ENCODE measurements around the gene MRPS7. TPM values are rescaled to one million over a fixed set of nuclear protein-coding genes. Genes with fewer than 3 reads are reported as not detected.

Gene MRPS7
- total and polyA plus RNA-seq, 9 donors, result 19.6 to 46.4 (median 34.3) TPM

GRCh38 chr17:75270218-75270965 lies 8.7 kb downstream of the MRPS7 start:
- WGBS, 3 donors, result 1 to 2% (median 1%) methylated on average over 29 to 47 of the region's 47 CpGs
- no peaks in the 10 kb centered on the region for H3K9me3 ChIP-seq
- H3K27ac ChIP-seq, result peak overlapping the region; percentile 67 to 85
- DNase-seq, result peak; percentile 63 to 76 (median 72)
- H3K4me1 ChIP-seq (ENCODE audit: insufficient read depth), result peaks cover 2% of the 10 kb centered on the region
- H3K4me3 ChIP-seq, result peak overlapping the region; percentile 82
- no peak for TF ChIP-seq EP300 (IDR thresholded peaks at IDR 0.05)
- no peak for TF ChIP-seq CTCF (IDR thresholded peaks at IDR 0.05)
- TF ChIP-seq POLR2A (IDR thresholded peaks at IDR 0.05), result no peak
- no peaks in the 10 kb centered on the region for H3K27me3 ChIP-seq
- no peaks in the 10 kb centered on the region for H3K36me3 ChIP-seq
- intact Hi-C loops (cut with DNase I), result loop anchor here in 1 of 4 donors (5.0 kb wide), 1 partner anchor 137 kb away; the partner anchor contains the start of gene GRB2

DNA sequence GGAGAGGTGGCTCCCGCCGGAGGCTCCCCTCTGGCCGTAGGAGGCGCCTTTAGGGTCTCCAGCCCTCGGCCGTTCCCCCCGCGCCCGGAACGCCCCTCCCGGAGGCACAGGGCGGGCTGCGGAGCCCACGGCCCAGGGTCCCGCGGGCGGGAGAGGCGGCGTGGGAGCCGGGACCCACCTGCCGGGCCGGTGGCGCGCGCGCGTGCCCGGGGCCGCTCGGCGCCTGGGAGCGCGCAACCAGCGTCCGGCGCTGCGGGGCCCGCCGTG lies 9.2 kb downstream of the MRPS7 start, which contains the start of gene MIF4GD:
TSS of gene MIF4GD (minus strand) at position 266 of the 267 bp plus-strand sequence. CDS start 1,036 bp downstream, outside the sequence.
- intact Hi-C loops (cut with DNase I), result loop anchor here in 1 of 4 donors (5.0 kb wide), 1 partner anchor 136 kb away; the partner anchor contains the start of gene GRB2
- TF ChIP-seq POLR2A (IDR thresholded peaks at IDR 0.05) (peak; percentile 47), EP300 (IDR thresholded peaks at IDR 0.05) (no peak)
- Histone ChIP-seq H3K4me1 (ENCODE audit: insufficient read depth) (peaks cover 2% of the 10 kb centered on the region), H3K9me3 (no peaks in the 10 kb centered on the region), H3K27ac (peak within 1 kb of the TSS; percentile 67 to 85), H3K27me3 (no peaks in the 10 kb centered on the region), H3K36me3 (no peaks in the 10 kb centered on the region), H3K4me3 (peak within 1 kb of the TSS; percentile 82)
- WGBS, 3 donors, result 0 to 2% (median 1%) methylated on average over 12 to 39 of the region's 39 CpGs
- no peak for DNase-seq

DNA sequence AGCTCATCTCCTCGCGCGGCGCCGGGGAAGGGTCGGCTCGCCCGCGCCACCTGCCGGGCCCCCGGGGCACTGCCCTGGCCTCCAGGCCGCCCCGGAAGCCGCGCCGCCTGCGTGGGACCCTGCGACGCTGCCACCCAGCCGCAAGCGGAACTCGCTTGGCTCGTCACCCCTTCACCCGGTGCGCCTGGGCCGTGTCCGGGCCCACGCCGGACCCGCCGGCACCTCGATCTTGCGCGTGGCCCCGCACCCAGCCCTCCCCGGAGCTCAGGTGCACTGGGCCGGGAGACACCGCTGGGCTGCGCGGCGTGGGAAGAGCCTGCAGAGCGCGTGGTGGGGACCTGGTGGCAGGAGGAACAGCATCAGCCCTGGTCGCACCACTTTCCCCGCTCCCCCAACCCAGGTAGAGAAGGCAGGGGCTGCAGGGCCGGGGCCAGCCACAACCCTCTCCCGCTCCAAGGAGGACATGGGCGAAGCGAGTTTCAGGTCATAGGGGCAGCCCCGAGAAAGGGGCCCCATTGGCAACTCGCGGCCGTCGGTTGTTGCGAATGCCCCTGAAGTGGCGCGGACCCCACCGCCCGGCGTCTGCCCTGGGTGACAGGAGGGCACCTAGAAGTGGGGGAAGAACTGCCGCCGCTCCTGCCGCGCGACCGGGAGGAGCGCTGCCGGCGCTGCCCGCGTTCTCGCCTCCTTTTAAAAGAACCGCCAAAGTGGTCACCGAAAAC lies 9.7 kb downstream of the MRPS7 start:
- Histone ChIP-seq H3K4me3 (peak overlapping the region; percentile 82), H3K36me3 (no peaks in the 10 kb centered on the region), H3K4me1 (ENCODE audit: insufficient read depth) (peaks cover 2% of the 10 kb centered on the region), H3K27me3 (no peaks in the 10 kb centered on the region), H3K9me3 (no peaks in the 10 kb centered on the region), H3K27ac (peak overlapping the region; percentile 22 to 71)
- peak; percentile 69 to 87 (median 78) for DNase-seq
- TF ChIP-seq CTCF (IDR thresholded peaks at IDR 0.05) (peak; percentile 57 to 97 (median 95)), POLR2A (IDR thresholded peaks at IDR 0.05) (no peak), EP300 (IDR thresholded peaks at IDR 0.05) (no peak)
- WGBS, 3 donors, result 0 to 1% (median 1%) methylated on average over 44 to 74 of the region's 74 CpGs
- intact Hi-C loops (cut with DNase I), result loop anchor here in 1 of 4 donors (5.0 kb wide), 1 partner anchor 136 kb away; the partner anchor contains the start of gene GRB2

- intact Hi-C loops (cut with DNase I), result loop anchor here in 1 of 4 donors (5.0 kb wide), 1 partner anchor 135 kb away; the partner anchor contains the start of gene GRB2
- H3K4me3 ChIP-seq, result peak overlapping the region; percentile 82
Measured at GRCh38 chr17:75271955-75272847, 10.5 kb downstream of the MRPS7 start.

More at GRCh38 chr17:75271955-75272847, 10.5 kb downstream of the MRPS7 start:
- Histone ChIP-seq H3K27ac (no peak overlapping the region), H3K36me3 (no peaks in the 10 kb centered on the region), H3K4me1 (ENCODE audit: insufficient read depth) (peaks cover 2% of the 10 kb centered on the region), H3K27me3 (no peaks in the 10 kb centered on the region), H3K9me3 (no peaks in the 10 kb centered on the region)
- TF ChIP-seq CTCF (IDR thresholded peaks at IDR 0.05) (no peak), POLR2A (IDR thresholded peaks at IDR 0.05) (no peak), EP300 (IDR thresholded peaks at IDR 0.05) (no peak)
- 36 to 47% (median 44%) methylated on average over 24 of the region's 24 CpGs for WGBS, 3 donors
- peak in 2 of 5 donors; percentile 30 to 56 for DNase-seq

Data from ovary (tissue), 9 donors.